A549 treated with AZD9567 at 1 μM for 4 hours (cell line): ENCODE measurements around the gene BRDT. TPM values are rescaled to one million over a fixed set of nuclear protein-coding genes. Genes with fewer than 3 reads are reported as not detected.

Experiments
- total RNA-seq: library from RNA; stranded (reverse); fragments of 200-300 nt; extraction: Qiagen RNA extraction; gene quantifications from 5 replicates; pipeline ENCODE4 v1.2.3, GENCODE V29; 2022; ENCODE audit not compliant: insufficient read depth

BRDT gene
- total RNA-seq = not detected in 5 replicates

DNA sequence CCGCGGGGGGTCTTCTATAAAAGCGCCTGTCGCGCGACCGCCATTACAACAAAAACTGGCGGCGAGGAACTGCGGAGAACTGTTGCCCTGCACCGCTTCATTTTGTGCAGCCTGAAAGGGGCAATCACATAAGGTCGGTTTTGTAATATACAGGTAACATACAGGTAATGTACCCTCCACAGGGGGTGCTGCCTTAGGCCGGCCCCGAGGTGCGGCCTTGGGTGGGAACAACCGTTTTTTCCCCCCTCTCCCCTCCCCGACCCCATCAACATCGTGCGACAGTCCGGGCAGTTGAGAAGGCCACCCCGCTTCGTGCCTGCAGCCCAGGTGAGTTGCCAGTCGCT is at the start of gene BRDT:
BRDT (plus strand) TSS at position 46 of the 344 bp plus-strand sequence. CDS start 13,354 bp downstream, outside the sequence.

Other genes starting within 250 kb of the BRDT start
- gene TGFBR3, start 63.2 kb upstream of the BRDT start, total RNA-seq = 4.3 to 16.4 TPM (median 5.4 TPM) in 5 replicates
- 0.61 to 0.80 TPM (median 0.70 TPM) in 4 of 5 replicates, not detected in the other for gene EPHX4, start 80.6 kb downstream of the BRDT start, total RNA-seq
- gene SETSIP, start 126.0 kb downstream of the BRDT start, total RNA-seq = not detected in 5 replicates
- 0.33 to 0.81 TPM (median 0.59 TPM) in 5 replicates for gene BTBD8, start 130.9 kb downstream of the BRDT start, total RNA-seq